ENCODE data around the gene CLRN3.

DNA sequence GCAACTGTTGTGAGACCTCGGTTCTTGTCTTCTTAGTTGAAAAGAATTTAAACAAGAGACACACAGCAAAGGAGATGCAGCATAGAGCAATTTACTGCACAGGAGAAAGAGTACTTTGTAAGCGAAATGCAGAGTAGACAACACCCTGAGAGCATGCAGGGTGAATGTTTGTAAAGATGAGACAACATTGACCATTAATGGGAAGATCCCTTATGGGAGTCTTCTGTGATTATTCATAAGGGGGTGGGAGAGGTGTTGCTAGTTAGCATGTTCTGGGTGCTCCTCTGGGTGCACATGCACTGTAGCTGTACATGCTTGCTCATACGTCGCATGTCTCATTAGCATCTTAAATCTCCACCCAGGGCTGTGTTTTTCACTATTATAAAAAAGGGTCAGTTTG, 62.3 kb downstream of the CLRN3 start:
- no peak for TF ChIP-seq CTCF (IDR thresholded peaks at IDR 0.05)
- no peak for TF ChIP-seq POLR2A (IDR thresholded peaks at IDR 0.05)
